H4 (cell line): Measurements from ENCODE around the gene LDLRAD3. TPM values are rescaled to one million over a fixed set of nuclear protein-coding genes. Genes with fewer than 3 reads are reported as not detected.
A peak's percentile ranks its signal among the peaks of the same experiment; 100 is the strongest.

Experiments
- DNase-seq: peaks from one replicate; pipeline ENCODE4 v3.0.0-alpha.2; 2015; ENCODE audit warnings: low spot score
- total RNA-seq: library from RNA; depleted of rRNA; stranded (reverse); fragments of >200 nt; shearing (Covaris generic); gene quantifications from 2 replicates; pipeline ENCODE4 v1.2.3, GENCODE V29; 2014

Gene LDLRAD3
- total RNA-seq, 1 experiment from 2014 or later = 8.1 TPM

GRCh38 chr11:35927682-35928081, 16.2 kb upstream of the LDLRAD3 start:
- peak; percentile 80 for DNase-seq

- DNase-seq = no peak
These were observed 15.0 kb upstream of the LDLRAD3 start for GRCh38 chr11:35928688-35929395.

- no peak for DNase-seq
These were observed 13.4 kb upstream of the LDLRAD3 start for GRCh38 chr11:35930466-35930865.

- no peak for DNase-seq
These were observed 11.7 kb upstream of the LDLRAD3 start for GRCh38 chr11:35932121-35932520.

- no peak for DNase-seq
These were observed 11.1 kb upstream of the LDLRAD3 start for GRCh38 chr11:35932681-35933319.

- DNase-seq = no peak
These were observed 10.5 kb upstream of the LDLRAD3 start for GRCh38 chr11:35933320-35933871.

GRCh38 chr11:35934271-35934670, 9.6 kb upstream of the LDLRAD3 start:
- DNase-seq = no peak

- no peak for DNase-seq
These were observed 8.9 kb upstream of the LDLRAD3 start for GRCh38 chr11:35934981-35935380.

- no peak for DNase-seq
These were observed 8.5 kb upstream of the LDLRAD3 start for GRCh38 chr11:35935390-35935789.

- DNase-seq = no peak
These were observed 6.8 kb upstream of the LDLRAD3 start for GRCh38 chr11:35937111-35937510.

GRCh38 chr11:35937700-35938099, 6.2 kb upstream of the LDLRAD3 start:
- DNase-seq = no peak

GRCh38 chr11:35938231-35938630, 5.6 kb upstream of the LDLRAD3 start:
- DNase-seq = no peak

GRCh38 chr11:35943309-35943708, 553 bp upstream of the LDLRAD3 start:
- no peak for DNase-seq

- no peak for DNase-seq
These were observed 758 bp downstream of the LDLRAD3 start for GRCh38 chr11:35944503-35945136.

GRCh38 chr11:35945137-35945518, 1.3 kb downstream of the LDLRAD3 start:
- DNase-seq = no peak

- DNase-seq = no peak
These were observed 2.9 kb downstream of the LDLRAD3 start for GRCh38 chr11:35946766-35947165.

GRCh38 chr11:35947437-35947836, 3.6 kb downstream of the LDLRAD3 start:
- no peak for DNase-seq

- no peak for DNase-seq
These were observed 5.4 kb downstream of the LDLRAD3 start for GRCh38 chr11:35949242-35949641.

- DNase-seq = no peak
These were observed 6.2 kb downstream of the LDLRAD3 start for GRCh38 chr11:35950082-35950481.

- no peak for DNase-seq
These were observed 7.8 kb downstream of the LDLRAD3 start for GRCh38 chr11:35951680-35952079.

- no peak for DNase-seq
These were observed 9.4 kb downstream of the LDLRAD3 start for GRCh38 chr11:35953081-35953760.

- DNase-seq = no peak
These were observed 10.3 kb downstream of the LDLRAD3 start for GRCh38 chr11:35954205-35954604.
